Neural progenitor cell (in vitro differentiated cells): ENCODE data around the gene ZC3H10.

ENCODE experiments used
- EZH2 ChIP-seq: fragments of 200-600 bp; sonication (generic); IDR thresholded peaks from 2 replicates; pipeline ENCODE4 v1.6.1; 2017; ENCODE audit warnings: antibody characterized with exemption, mild to moderate bottlenecking, moderate library complexity
- EZH2phosphoT487 ChIP-seq: fragments of 200-600 bp; sonication (generic); IDR thresholded peaks from 2 replicates; pipeline ENCODE4 v1.6.1; 2017; ENCODE audit warnings: antibody characterized with exemption
- TF ChIP-seq, protein P1 (sequence below): fragments of 200-600 bp; sonication (generic); IDR thresholded peaks from 2 replicates; pipeline ENCODE4 v1.5.1; 2017; ENCODE audit warnings: antibody characterized with exemption, mild to moderate bottlenecking

DNA sequence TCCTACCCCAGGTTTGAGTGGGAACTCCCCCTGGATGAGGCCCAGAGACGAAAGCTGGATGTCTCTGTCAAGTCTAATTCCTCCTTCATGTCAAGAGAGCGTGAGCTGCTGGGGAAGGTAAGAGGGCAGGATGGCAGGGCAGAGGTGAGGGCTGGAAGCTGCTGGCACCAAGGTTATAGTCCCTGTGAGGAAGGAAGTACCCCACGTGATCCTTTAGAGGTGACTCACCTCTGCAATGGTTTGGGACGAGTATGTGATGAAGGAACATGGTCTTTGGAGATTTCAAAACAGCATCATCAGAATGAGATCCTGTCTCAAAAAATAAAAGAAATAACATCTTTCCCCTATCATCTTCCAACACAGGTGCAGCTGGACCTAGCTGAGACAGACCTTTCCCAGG is 25.2 kb downstream of the ZC3H10 start:
- TF ChIP-seq, protein P1, sequence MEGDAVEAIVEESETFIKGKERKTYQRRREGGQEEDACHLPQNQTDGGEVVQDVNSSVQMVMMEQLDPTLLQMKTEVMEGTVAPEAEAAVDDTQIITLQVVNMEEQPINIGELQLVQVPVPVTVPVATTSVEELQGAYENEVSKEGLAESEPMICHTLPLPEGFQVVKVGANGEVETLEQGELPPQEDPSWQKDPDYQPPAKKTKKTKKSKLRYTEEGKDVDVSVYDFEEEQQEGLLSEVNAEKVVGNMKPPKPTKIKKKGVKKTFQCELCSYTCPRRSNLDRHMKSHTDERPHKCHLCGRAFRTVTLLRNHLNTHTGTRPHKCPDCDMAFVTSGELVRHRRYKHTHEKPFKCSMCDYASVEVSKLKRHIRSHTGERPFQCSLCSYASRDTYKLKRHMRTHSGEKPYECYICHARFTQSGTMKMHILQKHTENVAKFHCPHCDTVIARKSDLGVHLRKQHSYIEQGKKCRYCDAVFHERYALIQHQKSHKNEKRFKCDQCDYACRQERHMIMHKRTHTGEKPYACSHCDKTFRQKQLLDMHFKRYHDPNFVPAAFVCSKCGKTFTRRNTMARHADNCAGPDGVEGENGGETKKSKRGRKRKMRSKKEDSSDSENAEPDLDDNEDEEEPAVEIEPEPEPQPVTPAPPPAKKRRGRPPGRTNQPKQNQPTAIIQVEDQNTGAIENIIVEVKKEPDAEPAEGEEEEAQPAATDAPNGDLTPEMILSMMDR: no peak
- TF ChIP-seq EZH2: no peak
- TF ChIP-seq EZH2phosphoT487: no peak
